G401.6 (cell line): ENCODE data around the gene SLC25A13.
"Not testable (repeated sequence)": the region's sequence is repeated elsewhere in the genome, so short reads cannot be mapped to it uniquely, and the experiment has no call there.

Experiments used
- FAIRE-seq: peaks from 2 replicates; lab custom pipeline; 2012; peaks lifted over from hg19 to GRCh38; lab: Jason Lieb, UNC

SLC25A13 gene

DNA sequence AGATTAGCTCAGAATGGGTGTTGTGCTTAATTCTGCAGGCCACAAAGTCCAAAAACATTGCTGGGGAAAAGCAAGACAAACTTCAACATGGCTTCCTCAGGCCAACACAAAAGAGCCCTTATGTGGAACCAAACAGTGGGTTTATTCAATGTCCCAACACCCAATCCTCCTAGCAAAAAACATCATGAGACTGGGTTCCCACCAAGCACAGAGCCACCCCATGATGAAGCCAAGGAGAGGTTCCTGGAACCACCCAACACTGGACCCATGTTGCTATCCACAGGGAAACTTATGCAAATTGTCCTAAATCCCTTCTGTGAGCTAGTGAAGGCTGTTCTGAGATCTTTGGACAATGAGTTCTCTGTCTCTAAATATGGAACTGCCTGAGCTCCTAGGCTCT is 24.0 kb downstream of the SLC25A13 start:
- no peak for FAIRE-seq

DNA sequence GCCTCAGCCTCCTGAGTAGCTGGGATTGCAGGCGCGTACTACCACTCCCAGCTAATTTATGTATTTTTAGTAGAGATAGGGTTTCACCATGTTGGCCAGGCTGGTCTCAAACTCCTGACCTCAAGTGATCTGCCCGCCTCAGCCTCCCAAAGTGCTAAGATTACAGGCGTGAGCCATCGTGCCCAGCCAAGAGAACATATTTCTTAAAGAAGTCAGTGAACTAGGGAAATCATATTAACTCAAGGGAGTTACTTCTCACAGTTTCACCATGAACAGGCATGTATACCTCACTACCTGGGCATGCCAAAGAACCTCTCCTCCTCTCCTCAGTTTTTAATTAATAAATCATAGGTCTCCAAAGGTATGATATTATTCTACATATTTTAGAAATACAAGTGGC is 24.5 kb downstream of the SLC25A13 start:
- FAIRE-seq, result not testable (repeated sequence)

DNA sequence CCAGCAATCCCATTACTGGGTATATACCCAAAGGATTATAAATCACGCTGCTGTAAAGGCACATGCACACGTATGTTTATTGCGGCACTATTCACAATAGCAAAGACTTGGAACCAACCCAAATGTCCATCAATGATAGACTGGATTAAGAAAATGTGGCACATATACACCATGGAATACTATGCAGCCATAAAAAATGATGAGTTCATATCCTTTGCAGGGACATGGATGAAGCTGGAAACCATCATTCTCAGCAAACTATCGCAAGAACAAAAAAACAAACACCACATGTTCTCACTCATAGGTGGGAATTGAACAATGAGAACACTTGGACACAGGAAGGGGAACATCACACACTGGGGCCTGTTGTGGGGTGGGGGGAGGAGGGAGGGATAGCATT is 28.0 kb downstream of the SLC25A13 start:
- FAIRE-seq, result not testable (repeated sequence)

DNA sequence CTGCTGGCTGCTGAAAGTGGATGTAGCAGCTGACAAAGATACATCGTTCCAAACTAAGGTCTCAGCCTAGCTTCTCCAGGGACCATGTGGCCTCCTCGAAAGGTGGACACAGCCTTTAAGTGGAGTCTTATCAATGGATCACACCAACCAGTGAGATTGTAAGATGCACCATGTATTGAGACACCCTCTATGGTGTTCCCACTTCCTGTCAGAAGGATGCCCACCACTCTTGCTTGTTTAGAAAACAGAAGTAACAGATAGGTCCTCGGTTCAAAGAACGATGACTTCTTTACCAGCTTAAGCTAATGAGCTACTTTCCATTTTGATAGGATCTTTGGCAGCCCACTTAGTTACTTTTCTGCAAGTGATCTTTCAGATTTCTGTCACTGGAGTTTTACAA is 34.3 kb downstream of the SLC25A13 start:
- FAIRE-seq, result no peak

DNA sequence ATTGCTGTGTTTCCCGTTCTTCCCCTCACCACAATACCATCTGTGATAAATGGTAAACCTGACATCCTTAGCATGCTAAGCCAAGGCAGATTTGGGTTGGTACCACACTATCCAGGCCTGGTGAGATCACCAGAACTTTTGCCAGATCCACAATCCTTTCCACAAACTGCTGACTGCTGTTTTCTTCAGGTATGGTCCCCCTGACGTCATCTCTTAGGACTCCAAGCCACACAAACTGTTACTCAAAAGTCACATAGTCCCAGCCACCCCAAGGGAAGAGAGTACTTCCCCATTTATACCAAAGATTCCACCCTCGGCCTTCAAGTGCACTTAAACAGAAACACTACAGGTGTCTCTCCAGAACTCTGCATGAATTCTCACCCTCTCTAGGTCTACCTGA is 34.8 kb downstream of the SLC25A13 start:
- no peak for FAIRE-seq

DNA sequence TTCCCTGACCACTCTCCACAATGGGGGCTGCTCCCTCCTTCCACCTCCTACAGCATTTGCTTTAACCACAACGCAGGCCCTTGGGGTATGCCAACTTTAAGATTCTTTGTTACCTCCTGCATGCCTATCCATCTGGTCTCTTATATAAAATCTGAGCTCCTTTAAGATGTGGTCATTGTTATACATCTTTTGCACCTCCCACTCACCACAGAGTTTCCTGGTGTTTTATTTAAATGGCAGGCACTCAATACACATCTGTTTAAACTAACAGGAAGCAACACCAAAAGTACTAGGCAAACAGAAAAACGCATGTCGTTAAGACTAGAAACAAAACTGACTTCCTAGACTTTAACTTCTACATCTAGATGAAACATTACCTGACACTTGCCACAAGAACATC is 36.3 kb downstream of the SLC25A13 start:
- FAIRE-seq, result no peak

DNA sequence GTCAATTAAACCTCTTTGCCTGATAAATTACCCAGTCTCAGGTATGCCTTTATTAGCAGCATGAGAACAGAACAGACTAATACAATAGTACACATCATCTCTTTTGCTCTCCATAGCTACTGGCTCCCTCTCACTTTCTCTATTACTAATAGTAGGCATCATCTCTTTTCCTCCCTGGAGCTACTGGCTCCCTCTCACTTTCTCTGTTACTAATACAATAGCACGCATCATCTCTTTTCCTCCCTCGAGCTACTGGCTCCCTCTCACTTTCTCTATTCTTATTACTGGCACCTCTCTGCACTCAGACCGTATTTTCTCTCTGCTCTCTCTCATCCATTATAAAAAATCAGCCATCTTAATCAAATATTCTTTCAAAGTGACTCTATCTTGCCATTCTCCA is 37.1 kb downstream of the SLC25A13 start:
- FAIRE-seq, result no peak

DNA sequence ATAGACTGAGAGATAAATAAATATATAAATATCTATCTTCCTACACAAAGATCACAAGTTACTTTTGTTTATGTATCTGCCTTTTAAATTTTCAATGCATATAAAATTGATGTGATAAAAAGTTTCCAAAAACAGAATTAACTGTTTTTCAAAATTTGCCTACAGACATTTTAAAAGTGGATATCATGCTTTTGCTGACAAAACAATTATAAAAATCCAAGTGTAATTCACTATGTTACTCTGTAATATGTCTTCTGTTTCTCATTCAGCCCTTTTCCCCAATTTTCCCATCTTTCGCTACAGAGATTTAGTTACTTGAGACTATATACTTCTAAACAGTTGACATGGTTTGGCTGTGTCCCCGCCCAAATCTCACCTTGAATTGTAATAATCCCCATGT is 37.7 kb downstream of the SLC25A13 start:
- no peak for FAIRE-seq

DNA sequence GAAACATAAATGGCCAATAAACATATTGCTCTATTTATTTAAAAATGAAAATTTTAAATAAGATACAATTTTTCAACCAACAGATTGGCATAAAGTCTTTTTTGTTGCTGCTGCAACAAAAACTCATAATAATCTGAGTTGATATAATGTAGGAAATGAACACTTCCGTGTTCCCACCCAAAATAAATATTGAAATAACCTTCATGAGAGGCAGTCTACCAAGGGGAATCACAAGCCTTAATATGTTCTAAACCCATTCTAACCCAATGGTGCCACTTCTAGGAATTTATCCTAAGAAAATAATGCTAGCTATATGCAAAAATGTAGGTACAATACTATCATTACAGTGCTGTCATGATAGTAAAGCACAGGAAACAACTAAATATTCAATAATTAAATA is 39.1 kb downstream of the SLC25A13 start:
- no peak for FAIRE-seq

DNA sequence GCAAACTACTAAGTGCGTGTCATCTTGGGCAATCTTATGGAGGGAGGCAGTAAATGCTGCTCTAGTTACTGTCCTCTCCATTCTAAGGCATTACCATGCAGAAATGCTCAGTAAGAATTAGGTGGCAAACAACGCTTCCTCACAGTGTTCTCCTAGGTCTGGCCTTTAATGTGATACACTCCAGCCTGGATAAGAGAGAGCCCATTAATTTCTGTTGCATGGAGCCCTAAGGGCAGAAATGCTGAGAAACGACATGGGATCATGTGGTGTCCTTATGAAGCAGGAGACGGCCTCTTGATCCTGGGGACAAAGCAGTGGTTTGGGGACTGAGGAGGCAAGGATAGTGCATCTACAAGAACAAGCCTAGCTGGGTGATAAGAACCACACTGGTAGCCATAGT is 44.0 kb downstream of the SLC25A13 start:
- FAIRE-seq, result no peak

DNA sequence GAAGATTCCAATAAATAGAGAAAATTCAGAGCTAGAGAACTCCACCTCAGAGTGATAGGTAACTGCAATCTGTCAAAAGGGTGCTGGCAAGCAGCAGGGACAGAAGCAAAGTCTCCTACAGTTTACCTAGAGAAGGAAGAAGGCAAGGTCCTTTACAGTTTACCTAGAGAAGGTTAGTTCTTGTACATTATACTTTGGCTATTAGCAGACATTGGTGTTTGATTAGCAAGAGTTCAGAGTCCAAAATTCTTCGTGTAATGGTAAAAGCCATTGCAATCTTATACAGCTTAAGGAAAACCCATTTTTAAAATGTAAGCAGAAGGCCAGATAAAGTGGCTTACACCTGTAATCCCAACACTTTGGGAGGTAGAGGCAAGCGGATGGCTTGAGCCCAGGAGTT is 45.9 kb downstream of the SLC25A13 start:
- no peak for FAIRE-seq

DNA sequence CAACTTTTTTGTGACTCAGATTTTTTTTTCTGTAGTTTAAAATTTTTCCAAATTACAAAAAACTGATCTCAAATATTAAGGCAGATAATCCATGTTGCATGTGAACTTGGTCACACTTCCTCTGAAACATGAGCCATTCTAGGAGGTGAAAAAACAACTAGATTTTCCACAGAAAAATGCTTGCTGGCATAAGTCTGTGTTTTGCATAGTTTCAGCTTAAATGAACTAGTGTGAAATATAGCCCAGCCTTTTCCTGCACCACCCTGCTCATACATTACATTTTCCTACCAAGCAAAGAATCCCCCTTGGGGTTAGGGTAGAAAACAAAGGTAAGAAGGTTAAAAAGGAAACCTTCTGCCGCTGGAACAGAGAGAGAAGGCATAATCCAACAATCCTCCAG is 48.2 kb downstream of the SLC25A13 start:
- no peak for FAIRE-seq

DNA sequence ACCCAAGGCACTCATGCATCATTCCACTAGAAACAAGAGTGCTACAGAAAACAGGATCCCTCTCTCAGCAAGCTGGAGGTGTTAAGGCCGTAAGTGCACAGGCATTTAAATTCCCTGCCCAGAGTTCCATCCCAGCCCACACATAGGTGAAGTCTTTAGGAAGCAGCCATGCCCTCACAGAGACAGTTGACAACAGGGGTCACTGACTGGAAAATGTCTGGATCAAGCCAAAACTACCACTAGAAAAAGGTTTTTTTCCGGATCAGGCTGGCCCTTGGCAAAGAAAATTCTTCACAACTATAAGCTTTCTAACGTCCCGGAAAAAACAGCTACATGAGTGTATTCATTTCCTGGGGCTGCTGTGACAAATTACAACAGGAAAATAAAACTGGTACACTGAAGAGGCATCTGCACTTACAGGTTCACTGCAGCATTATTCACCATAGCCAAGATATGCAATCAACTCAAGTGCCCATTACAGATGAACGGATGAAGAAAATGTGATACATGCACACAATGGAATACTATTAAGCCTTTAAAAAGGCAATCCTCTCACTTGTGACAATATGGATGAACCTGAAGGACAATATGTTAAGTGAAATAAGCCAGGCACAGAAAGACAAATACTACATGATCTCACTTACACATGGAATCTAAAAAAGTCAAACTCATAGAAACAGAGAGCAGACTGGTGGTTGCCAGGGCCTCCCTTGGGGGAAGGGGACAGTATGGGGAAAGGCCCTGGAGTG is 52.5 kb downstream of the SLC25A13 start:
- FAIRE-seq, result no peak

DNA sequence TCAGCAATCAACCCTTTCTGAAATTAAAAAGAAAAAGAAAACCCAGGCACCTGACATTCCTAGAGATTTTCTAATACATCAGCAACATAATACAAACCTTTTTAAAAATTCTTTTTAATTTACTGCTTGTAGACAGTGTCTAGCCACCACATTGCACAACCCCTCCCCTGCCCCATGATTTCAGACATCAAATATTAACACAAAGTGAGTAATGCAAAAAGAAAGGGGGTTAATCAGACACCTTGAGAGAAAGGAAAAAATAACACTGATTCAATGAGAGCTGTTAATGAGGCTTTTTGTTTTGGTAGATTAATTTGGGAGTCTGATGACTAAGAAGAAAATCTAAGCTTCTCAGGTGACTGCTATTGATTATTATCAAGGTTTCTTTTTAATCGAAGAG is 55.3 kb downstream of the SLC25A13 start:
- no peak for FAIRE-seq

DNA sequence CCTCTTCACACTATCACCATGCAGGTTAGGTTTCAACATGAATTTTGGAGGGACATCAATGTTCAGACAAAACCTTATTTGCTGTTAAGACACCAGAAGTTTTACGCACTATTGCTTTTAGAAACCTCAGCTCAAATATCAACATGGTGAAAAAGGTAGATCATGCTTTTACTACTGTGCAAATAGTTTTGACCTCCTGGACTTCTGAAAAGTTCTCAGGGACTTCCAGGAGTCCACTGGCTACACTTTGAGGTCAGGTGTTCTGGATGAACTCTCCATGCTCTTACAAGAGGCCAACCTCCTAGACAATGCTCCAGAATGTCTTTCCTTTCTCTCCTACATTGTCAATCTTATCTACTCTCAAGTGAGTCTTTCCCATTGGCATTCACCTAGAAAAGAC is 55.9 kb downstream of the SLC25A13 start:
- FAIRE-seq, result no peak

DNA sequence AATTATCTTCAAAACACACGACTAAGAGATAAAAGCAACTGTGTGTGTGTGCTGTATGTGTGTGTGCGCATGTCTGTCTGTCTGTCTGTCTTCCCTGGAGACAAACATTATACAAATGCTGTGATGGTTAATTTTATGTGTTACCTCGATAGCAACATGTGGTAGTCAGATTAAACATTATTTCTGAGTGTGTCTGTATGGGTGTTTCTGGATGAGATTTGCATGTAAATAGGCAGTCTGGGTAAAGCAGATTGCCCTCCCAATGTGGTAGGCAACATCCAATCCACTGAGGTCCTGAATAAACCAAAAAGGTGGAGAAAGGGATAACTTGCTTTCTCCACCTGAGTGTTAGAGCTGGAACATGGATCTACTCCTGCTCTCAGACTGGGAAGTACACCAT is 67.9 kb downstream of the SLC25A13 start:
- no peak for FAIRE-seq

DNA sequence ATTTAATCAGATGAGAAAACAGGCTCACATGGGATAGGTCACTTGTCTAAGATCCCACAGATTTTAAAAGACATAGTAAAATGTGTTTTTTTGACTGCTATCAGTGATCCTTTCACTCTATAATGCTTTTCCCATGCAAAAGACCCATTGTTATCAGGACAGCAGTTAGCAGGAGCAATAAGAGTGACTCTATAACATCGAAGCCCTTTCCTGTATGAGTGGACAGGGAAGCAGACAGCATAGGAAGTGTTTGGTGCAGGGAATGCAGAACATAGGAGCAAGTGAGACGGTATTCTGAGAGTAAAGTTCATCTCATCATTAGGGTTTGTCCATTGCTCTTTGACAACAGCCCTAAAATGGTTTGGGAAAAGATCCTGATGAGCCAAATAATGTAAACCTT is 68.5 kb downstream of the SLC25A13 start:
- FAIRE-seq, result no peak

DNA sequence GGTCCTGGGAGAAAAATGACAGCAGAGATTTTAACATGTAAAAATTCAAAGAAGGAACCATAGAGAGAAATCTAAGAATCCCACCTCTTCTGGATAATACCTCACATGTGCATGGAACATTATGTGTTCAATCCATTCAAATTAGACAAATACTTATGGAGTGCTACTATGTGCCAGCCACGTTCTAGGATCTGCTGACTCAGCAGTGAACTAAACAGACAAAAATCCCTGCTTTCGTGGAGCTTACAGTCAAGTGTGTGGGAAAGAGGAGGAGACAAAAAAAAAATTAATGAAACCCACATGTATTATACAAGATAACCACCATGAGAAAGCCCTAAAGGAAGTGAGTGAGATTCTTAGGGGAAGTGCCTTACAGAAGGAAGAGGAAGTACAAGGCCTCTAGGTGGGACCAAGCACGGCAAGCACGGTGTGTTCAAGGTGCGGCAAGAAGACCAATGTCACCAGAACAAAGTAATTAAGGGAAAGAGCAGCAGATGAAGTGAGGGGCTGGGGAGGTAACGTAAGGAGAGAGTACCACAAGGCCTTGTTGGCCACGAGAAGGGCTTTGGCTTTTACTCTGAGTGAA is 71.0 kb downstream of the SLC25A13 start:
- FAIRE-seq, result no peak

DNA sequence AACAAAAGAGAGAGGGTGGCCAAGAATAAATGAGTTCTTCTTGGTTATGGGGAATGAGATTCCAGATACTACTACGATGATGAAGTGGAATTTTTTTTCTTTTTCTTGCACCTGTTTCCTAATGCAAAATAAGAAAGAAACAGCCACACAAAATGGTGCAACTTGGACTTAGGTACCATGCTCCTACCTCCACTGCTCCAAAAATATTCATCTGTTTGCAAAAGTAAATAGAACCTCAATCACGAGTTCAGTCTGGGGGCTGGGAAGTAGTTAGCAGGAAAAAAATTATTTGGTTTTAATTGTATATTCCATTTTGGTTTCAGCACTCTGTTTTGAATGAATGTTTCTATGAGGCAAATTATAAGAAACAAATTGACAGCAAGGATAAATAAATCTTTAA is 73.5 kb downstream of the SLC25A13 start:
- no peak for FAIRE-seq

DNA sequence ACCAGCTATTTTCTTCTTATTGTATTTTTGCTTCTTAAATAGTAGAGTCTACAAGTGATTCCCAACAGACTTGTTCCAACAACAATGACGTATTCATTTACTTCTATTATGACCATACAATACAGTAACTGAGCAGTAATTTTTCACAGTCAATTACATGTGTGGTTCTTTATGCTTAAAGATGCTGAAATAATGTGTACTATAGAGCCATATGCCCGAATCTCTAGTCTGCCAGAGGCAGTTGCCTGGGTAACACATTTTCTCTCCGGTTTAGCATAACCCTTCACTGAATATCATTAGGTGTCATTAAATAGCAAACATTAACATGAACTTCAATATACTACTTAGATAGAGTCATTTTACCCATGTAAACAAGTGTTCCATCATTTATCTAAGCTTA is 75.0 kb downstream of the SLC25A13 start:
- FAIRE-seq, result no peak

DNA sequence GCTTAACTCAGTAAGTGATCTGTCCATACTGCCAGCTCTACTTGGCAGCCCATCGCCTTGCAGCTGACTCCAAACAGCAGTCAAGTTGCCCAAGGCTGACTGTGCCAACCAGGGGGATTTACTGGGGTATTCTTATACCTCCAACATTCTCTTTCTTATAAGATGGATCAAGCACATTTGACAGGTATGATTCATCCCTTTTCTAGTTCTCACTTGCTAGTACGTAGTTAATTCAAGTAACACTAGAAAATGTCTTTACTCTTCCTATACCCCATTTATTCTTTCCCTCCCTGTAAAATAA is 77.0 kb downstream of the SLC25A13 start:
- FAIRE-seq, result no peak

DNA sequence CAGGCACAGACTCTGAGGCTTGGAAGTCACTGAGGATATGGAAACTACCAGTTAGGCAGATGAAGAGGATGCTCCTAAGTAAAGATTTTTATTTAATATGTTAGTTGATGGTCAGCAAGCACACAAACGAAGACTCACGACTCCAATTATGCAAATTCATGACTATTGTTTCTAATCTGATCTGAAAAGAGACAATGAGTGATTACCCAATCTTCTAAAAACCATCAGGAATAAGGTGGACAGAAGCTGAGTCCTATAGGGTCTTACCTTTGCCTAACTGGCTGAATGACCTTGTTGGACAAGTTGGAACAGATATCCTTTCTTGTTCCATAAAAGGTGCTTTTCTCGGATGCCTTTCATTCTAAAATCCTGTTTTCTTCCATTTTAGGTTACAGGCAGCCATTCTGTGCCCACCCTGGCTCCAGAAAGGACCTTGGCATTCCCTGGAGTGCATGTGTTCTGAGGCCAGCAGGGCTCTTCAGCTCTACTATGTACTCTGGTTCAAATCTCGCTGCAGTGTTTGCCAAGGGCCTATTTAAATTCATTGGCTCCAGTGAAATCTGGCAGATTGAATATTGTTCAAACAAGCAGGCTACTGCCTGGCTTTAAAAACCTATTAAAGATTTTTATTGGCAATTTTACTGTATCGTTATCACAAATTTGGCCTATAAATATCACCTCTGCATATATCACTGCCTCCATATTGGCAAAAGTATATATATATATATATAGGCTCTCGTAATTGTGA is 77.5 kb downstream of the SLC25A13 start:
- no peak for FAIRE-seq

DNA sequence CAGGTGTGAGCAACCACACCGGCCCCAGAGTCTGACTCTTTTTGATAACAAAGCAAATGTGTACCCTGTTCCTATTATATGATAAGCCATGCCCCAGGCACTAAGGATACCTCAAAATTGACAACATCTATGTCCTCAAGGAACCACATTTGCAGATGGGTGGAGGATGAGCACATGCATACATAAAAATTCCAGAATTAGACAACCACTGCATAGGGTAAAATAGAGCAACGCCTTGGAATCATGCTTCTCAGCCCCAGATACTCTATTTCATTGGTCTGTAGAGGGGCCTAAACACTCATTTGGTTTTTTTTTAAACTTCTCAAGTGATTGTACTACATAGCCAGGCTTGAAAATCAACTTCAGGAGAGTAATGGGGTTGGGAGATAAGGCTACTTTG is 78.7 kb downstream of the SLC25A13 start:
- FAIRE-seq, result no peak

DNA sequence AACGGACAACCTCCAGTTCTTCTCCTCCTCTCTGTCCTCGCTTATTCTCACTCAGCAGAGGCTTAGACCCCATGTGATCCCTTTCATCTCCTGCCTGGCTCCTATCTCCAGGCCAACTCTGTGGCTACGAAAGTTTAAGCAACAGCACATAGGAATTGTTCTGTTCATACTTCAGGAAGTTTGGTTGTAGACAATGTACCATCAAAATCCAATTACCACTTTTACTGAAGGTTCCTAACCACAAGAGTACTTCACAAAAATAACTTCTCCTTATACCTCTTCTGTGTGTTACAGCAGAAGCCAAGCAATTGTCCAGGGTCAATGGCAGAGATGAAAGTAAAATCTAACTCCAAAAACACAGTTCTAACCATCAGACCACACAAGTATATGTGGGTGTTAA is 80.0 kb downstream of the SLC25A13 start:
- no peak for FAIRE-seq
